GM12891 (cell line): ENCODE data around the gene ATL1.

Experiments used
- POLR2A ChIP-seq: IDR thresholded peaks from 2 replicates; pipeline ENCODE4 v1.6.1; 2011; ENCODE audit warnings: low read depth, low read length, control low read depth
- TAF1 ChIP-seq: IDR thresholded peaks from 2 replicates; pipeline ENCODE4 v1.6.1; 2011; ENCODE audit warnings: low read depth, low read length, control low read depth

GRCh38 chr14:50600849-50601248, 40.9 kb downstream of the ATL1 start:
- TF ChIP-seq POLR2A (no peak), TAF1 (no peak)
